OCI-LY7 (cell line): ENCODE data around the gene SYNRG.

Experiments
- CTCF ChIP-seq: fragments of 200-600 bp; sonication (generic); conservative IDR thresholded peaks from 2 replicates; pipeline ENCODE4 v1.5.1; 2014; ENCODE audit warnings: mild to moderate bottlenecking, antibody characterized with exemption, low read length, moderate library complexity, mixed read lengths
- EZH2phosphoT487 ChIP-seq: fragments of 200-600 bp; sonication (generic); IDR thresholded peaks from 2 replicates; pipeline ENCODE4 v1.6.1; 2018; ENCODE audit warnings: low read depth, borderline replicate concordance, mild to moderate bottlenecking, mixed run types, antibody characterized with exemption, low read length, moderate library complexity, mixed read lengths

- TF ChIP-seq CTCF (no peak), EZH2phosphoT487 (no peak)
Measured at GRCh38 chr17:37510056-37510455, 99.2 kb downstream of the SYNRG start.
